Osteoblast (primary cell): ENCODE measurements around the gene WWOX. TPM values are rescaled to one million over a fixed set of nuclear protein-coding genes. Genes with fewer than 3 reads are reported as not detected.

Source experiments
- DNase-seq: peaks from one replicate; pipeline ENCODE4 v3.0.0; 2011; ENCODE audit warnings: low spot score, mixed read lengths; ENCODE audit not compliant: insufficient read length; ENCODE audit errors: missing footprints
- H2AFZ ChIP-seq: 2 replicates; pipeline ENCODE4 v1.6.0; 2011; ENCODE audit warnings: mild to moderate bottlenecking, low read length
- H3K27ac ChIP-seq: 2 replicates; pipeline ENCODE4 v1.5.1; 2011; ENCODE audit warnings: mild to moderate bottlenecking, low read depth, low read length, moderate library complexity
- H3K27me3 ChIP-seq: 2 replicates; pipeline ENCODE4 v1.6.0; 2012; ENCODE audit warnings: mild to moderate bottlenecking, control low read depth, inconsistent platforms, low read length, moderate library complexity; ENCODE audit not compliant: insufficient read depth
- H3K36me3 ChIP-seq: 2 replicates; pipeline ENCODE4 v1.5.1; 2011; ENCODE audit warnings: mild to moderate bottlenecking, low read length, control low read depth, moderate library complexity; ENCODE audit not compliant: insufficient read depth
- H3K4me1 ChIP-seq: 2 replicates; pipeline ENCODE4 v1.5.1; 2011; ENCODE audit warnings: mild to moderate bottlenecking, low read length, control low read depth, moderate library complexity; ENCODE audit not compliant: insufficient read depth
- H3K4me2 ChIP-seq: 2 replicates; pipeline ENCODE4 v1.6.0; 2011; ENCODE audit warnings: mild to moderate bottlenecking, low read length; ENCODE audit not compliant: insufficient read depth
- H3K4me3 ChIP-seq: fragments of 200-600 bp; sonication (generic); 3 replicates; pipeline ENCODE4 v1.5.1; 2012; ENCODE audit warnings: mild to moderate bottlenecking, low read length, inconsistent platforms; ENCODE audit not compliant: insufficient read depth
- H3K79me2 ChIP-seq: 2 replicates; pipeline ENCODE4 v1.6.0; 2012; ENCODE audit warnings: mild to moderate bottlenecking, low read length, control low read depth, inconsistent platforms; ENCODE audit not compliant: insufficient read depth
- H3K9me3 ChIP-seq: 2 replicates; pipeline ENCODE4 v1.5.1; 2011; ENCODE audit warnings: low read depth, low read length, control low read depth
- H4K20me1 ChIP-seq: 2 replicates; pipeline ENCODE4 v1.6.0; 2012; ENCODE audit warnings: mild to moderate bottlenecking, low read length, control low read depth; ENCODE audit not compliant: insufficient read depth
- CTCF ChIP-seq: IDR thresholded peaks from 2 replicates; pipeline ENCODE4 v1.5.1; 2011; ENCODE audit warnings: mild to moderate bottlenecking, low read depth, low read length, moderate library complexity; ENCODE audit errors: extremely low read depth
- total RNA-seq: library from RNA; depleted of rRNA; stranded (reverse); fragments of >200 nt; gene quantifications from 2 replicates; pipeline ENCODE4 v1.2.3, GENCODE V29; 2012

The WWOX gene
- total RNA-seq, 1 donor, result 23.9 TPM

GRCh38 chr16:78982096-78982744, 882.8 kb downstream of the WWOX start:
- Histone ChIP-seq H3K27ac (no peak overlapping the region), H3K79me2 (no peaks in the 10 kb centered on the region), H4K20me1 (no peaks in the 10 kb centered on the region), H3K27me3 (no peaks in the 10 kb centered on the region), H3K9me3 (peaks cover 3% of the 10 kb centered on the region), H3K4me3 (no peak overlapping the region), H3K36me3 (no peaks in the 10 kb centered on the region), H3K4me2 (no peak overlapping the region), H3K4me1 (no peaks in the 10 kb centered on the region), H2AFZ (no peak overlapping the region)
- DNase-seq, result no peak
- TF ChIP-seq CTCF, result no peak

- peaks cover 3% of the 10 kb centered on the region for H3K9me3 ChIP-seq
- H3K27me3 ChIP-seq, result no peaks in the 10 kb centered on the region
- no peaks in the 10 kb centered on the region for H4K20me1 ChIP-seq
- H3K27ac ChIP-seq, result no peak overlapping the region
- H3K4me1 ChIP-seq, result no peaks in the 10 kb centered on the region
- no peak overlapping the region for H3K4me2 ChIP-seq
- H2AFZ ChIP-seq, result no peak overlapping the region
- TF ChIP-seq CTCF, result no peak
- H3K36me3 ChIP-seq, result no peaks in the 10 kb centered on the region
- H3K4me3 ChIP-seq, result no peak overlapping the region
- no peak for DNase-seq
- H3K79me2 ChIP-seq, result no peaks in the 10 kb centered on the region
Observed at GRCh38 chr16:78984324-78984723, 884.9 kb downstream of the WWOX start.

GRCh38 chr16:78984887-78985464, 885.5 kb downstream of the WWOX start:
- H4K20me1 ChIP-seq, result no peaks in the 10 kb centered on the region
- H2AFZ ChIP-seq, result no peak overlapping the region
- H3K4me1 ChIP-seq, result no peaks in the 10 kb centered on the region
- DNase-seq, result no peak
- no peaks in the 10 kb centered on the region for H3K79me2 ChIP-seq
- H3K4me2 ChIP-seq, result no peak overlapping the region
- H3K36me3 ChIP-seq, result no peaks in the 10 kb centered on the region
- H3K27ac ChIP-seq, result no peak overlapping the region
- no peak overlapping the region for H3K4me3 ChIP-seq
- TF ChIP-seq CTCF, result no peak
- H3K9me3 ChIP-seq, result peaks cover 3% of the 10 kb centered on the region
- H3K27me3 ChIP-seq, result no peaks in the 10 kb centered on the region

DNA sequence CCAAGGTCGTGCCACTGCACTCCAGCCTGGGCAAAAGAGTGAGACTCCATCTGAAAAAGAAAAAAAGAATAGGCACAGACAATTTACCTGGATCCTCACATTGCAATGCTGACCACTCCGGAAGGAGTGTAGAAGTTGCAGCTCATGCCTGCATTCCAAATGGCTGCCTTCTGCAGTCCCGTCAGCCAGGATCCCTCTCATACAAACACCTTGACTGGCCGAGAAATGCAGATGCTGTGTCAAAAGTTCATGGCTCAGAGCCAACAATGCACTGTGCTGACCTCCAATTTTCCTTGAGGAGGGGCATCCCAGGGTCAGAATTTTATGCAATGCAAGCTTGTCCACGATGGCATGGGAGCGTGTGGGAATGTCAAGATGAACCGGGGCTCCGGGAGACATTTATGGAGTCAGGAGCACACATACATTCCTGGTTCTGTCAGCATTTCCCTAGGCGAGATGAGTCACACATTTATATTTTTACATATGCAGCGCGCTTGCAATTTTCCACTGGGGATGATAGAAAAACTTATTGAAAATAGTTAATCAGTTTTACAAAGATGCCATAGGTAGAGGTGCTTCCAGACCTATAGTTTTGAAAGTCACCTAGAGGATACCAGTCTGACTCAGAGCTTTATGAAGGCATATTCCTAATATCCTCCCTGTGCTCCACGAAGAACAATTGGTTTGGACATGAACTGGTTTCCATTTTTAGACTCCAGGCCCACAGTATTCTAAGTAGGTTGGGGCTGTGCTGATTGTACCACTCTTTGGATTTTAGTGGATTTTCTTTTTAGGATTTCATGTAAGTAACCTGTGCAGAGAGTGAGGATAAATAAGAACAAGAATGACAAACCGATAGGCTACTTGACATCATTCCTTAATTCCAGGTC, 886.5 kb downstream of the WWOX start:
- no peak overlapping the region for H3K4me3 ChIP-seq
- peaks cover 3% of the 10 kb centered on the region for H3K9me3 ChIP-seq
- no peaks in the 10 kb centered on the region for H4K20me1 ChIP-seq
- TF ChIP-seq CTCF, result no peak
- H3K27me3 ChIP-seq, result no peaks in the 10 kb centered on the region
- H3K79me2 ChIP-seq, result no peaks in the 10 kb centered on the region
- H3K36me3 ChIP-seq, result no peaks in the 10 kb centered on the region
- no peak for DNase-seq
- no peaks in the 10 kb centered on the region for H3K4me1 ChIP-seq
- no peak overlapping the region for H2AFZ ChIP-seq
- no peak overlapping the region for H3K27ac ChIP-seq
- no peak overlapping the region for H3K4me2 ChIP-seq
